SU-DHL-6 (cell line): Measurements from ENCODE around the gene TMEM108.

Experiments used
- H2AFZ ChIP-seq: fragments of 200-600 bp; sonication (generic); 2 replicates; pipeline ENCODE4 v1.6.1; 2014; ENCODE audit warnings: low read depth, mild to moderate bottlenecking, moderate library complexity, mixed read lengths, antibody characterized with exemption, low read length; ENCODE audit not compliant: severe bottlenecking
- H3F3A ChIP-seq: fragments of 200-600 bp; shearing (Covaris generic); 2 replicates; pipeline ENCODE4 v1.6.0; 2016; ENCODE audit warnings: antibody characterized with exemption, mild to moderate bottlenecking; ENCODE audit not compliant: insufficient read depth
- H3K27ac ChIP-seq: fragments of 200-600 bp; sonication (generic); 2 replicates; pipeline ENCODE4 v1.5.1; 2016; ENCODE audit warnings: low read depth, mild to moderate bottlenecking, low read length, moderate library complexity, mixed read lengths
- H3K27me3 ChIP-seq: fragments of 200-600 bp; sonication (generic), shearing (Covaris generic); 2 replicates; pipeline ENCODE4 v1.6.0; 2014; ENCODE audit warnings: mild to moderate bottlenecking, low read length
- H3K36me3 ChIP-seq: fragments of 200-600 bp; sonication (generic); 2 replicates; pipeline ENCODE4 v1.6.1; 2014; ENCODE audit warnings: mild to moderate bottlenecking, low read length, mixed read lengths
- H3K4me2 ChIP-seq: fragments of 300-600, 200-600 bp; shearing (Covaris generic), sonication (generic); 2 replicates; pipeline ENCODE4 v1.6.0; 2014; ENCODE audit warnings: low read length, low read depth, mild to moderate bottlenecking; ENCODE audit not compliant: poor library complexity, severe bottlenecking
- H3K4me3 ChIP-seq: fragments of 200-600 bp; sonication (generic); 2 replicates; pipeline ENCODE4 v1.5.1; 2014; ENCODE audit warnings: antibody characterized with exemption, low read length, mild to moderate bottlenecking, mixed read lengths; ENCODE audit not compliant: insufficient read depth, poor library complexity, severe bottlenecking
- H3K79me2 ChIP-seq: fragments of 200-600 bp; sonication (generic); 2 replicates; pipeline ENCODE4 v1.6.1; 2014; ENCODE audit warnings: mild to moderate bottlenecking, low read length, moderate library complexity; ENCODE audit not compliant: insufficient read depth
- H3K9ac ChIP-seq: fragments of 200-600 bp; sonication (generic); 2 replicates; pipeline ENCODE4 v1.7.0; 2014; ENCODE audit warnings: mild to moderate bottlenecking, low read length
- H3K9me2 ChIP-seq: fragments of 200-600 bp; sonication (generic); replicated peaks from 2 replicates; pipeline ENCODE4 v1.6.1; 2014; ENCODE audit warnings: low read length; ENCODE audit not compliant: insufficient read depth
- H3K9me3 ChIP-seq: fragments of 200-600 bp; sonication (generic); 2 replicates; pipeline ENCODE4 v1.6.1; 2014; ENCODE audit warnings: low read length, mixed read lengths; ENCODE audit not compliant: insufficient read depth
- H4K20me1 ChIP-seq: fragments of 200-600 bp; sonication (generic); 2 replicates; pipeline ENCODE4 v1.6.1; 2014; ENCODE audit warnings: low read depth, mild to moderate bottlenecking, antibody characterized with exemption, low read length, moderate library complexity, mixed read lengths
- EZH2phosphoT487 ChIP-seq: fragments of 200-600 bp; sonication (generic), shearing (Covaris generic); conservative IDR thresholded peaks from 2 replicates; pipeline ENCODE4 v1.6.1; 2018; ENCODE audit warnings: mild to moderate bottlenecking, antibody characterized with exemption, low read length, moderate library complexity, mixed read lengths
- TF ChIP-seq, protein P1 (sequence below): fragments of 200-600 bp; sonication (generic); IDR thresholded peaks from one replicate; pipeline ENCODE4 v1.5.1; 2017; ENCODE audit warnings: antibody characterized with exemption, mild to moderate bottlenecking, low read length, moderate library complexity; ENCODE audit not compliant: insufficient read depth, poor library complexity, severe bottlenecking

TMEM108 gene

DNA sequence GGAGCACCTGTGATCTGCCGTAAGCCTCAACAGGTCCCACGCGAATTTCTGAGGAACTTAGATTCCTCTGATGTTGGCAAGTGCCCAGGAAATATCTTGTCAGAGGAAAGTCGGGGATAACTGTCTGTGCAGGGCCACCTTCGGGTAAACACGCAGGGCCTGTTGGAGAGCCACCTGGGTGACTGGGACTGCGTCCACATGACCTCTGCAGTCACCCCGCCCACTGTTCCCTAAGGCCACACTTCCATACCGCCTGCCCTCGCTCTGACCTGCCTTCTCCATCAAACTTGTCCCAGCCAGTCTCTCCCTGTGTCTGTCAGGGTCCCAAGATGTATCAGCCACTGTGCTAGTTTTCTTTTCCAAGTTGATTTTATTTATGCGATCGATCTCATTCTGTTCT, 390.4 kb downstream of the TMEM108 start:
- Histone ChIP-seq H3K4me2 (no peak overlapping the region), H3F3A (0 out of 2 replicates have a peak, but pooled peaks cover 4% of the 10 kb centered on the region), H3K36me3 (no peaks in the 10 kb centered on the region), H2AFZ (no peak overlapping the region), H3K9me2 (no peaks in the 10 kb centered on the region), H3K9me3 (no peaks in the 10 kb centered on the region), H3K79me2 (no peaks in the 10 kb centered on the region), H3K27ac (no peak overlapping the region), H3K9ac (no peak overlapping the region), H3K4me3 (no peak overlapping the region), H4K20me1 (no peaks in the 10 kb centered on the region), H3K27me3 (no peaks in the 10 kb centered on the region)
- TF ChIP-seq EZH2phosphoT487 = no peak
- TF ChIP-seq, protein P1, sequence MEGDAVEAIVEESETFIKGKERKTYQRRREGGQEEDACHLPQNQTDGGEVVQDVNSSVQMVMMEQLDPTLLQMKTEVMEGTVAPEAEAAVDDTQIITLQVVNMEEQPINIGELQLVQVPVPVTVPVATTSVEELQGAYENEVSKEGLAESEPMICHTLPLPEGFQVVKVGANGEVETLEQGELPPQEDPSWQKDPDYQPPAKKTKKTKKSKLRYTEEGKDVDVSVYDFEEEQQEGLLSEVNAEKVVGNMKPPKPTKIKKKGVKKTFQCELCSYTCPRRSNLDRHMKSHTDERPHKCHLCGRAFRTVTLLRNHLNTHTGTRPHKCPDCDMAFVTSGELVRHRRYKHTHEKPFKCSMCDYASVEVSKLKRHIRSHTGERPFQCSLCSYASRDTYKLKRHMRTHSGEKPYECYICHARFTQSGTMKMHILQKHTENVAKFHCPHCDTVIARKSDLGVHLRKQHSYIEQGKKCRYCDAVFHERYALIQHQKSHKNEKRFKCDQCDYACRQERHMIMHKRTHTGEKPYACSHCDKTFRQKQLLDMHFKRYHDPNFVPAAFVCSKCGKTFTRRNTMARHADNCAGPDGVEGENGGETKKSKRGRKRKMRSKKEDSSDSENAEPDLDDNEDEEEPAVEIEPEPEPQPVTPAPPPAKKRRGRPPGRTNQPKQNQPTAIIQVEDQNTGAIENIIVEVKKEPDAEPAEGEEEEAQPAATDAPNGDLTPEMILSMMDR = no peak

DNA sequence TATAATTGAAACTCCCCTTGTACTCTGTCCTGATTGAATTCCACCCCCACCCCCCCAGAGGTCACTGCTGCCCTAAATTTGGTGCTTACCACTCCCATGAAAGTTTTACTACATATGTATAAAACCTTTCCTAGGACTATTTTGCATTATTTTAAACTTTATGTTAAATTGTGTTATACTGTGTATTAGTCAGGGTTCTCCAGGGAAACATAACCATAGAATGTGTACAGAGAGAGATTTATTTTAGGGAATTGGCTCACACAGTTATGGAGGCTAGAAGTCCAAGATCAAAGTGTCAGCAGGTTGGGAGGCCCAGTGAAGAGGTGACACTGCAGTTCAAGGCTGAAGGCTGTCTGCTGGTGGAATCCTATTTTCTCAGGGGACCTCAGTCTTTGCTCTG, 390.9 kb downstream of the TMEM108 start:
- TF ChIP-seq, protein P1 = no peak
- no peak for TF ChIP-seq EZH2phosphoT487
- H3K4me2 ChIP-seq = no peak overlapping the region

DNA sequence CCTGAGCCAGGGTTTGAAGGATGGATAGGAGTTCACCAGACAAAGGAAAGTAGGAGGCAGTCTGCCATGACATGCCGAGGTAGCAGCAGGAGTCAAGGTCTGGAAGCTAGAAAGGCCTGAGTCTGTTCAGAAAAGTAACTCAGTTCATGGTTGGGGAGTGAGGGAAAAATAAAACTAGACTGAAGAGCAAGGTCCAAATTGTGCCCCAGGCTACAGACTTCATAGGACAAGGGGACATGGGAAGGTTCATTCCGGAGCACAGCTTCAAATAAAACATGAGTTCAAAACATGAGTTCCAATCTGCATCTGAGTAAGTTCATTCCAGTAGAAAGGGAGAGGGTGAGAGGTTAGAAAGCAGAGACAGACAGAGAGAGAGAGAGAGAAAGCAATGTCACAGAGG, 401.4 kb downstream of the TMEM108 start:
- Histone ChIP-seq H3K27me3 (no peaks in the 10 kb centered on the region), H2AFZ (no peak overlapping the region), H3K9me2 (no peaks in the 10 kb centered on the region), H3K4me3 (no peak overlapping the region), H3F3A (peaks cover 3% of the 10 kb centered on the region; the same call in 1 of the 2 replicates), H3K9me3 (no peaks in the 10 kb centered on the region), H3K27ac (no peak overlapping the region), H4K20me1 (no peaks in the 10 kb centered on the region), H3K79me2 (no peaks in the 10 kb centered on the region), H3K36me3 (no peaks in the 10 kb centered on the region), H3K4me2 (no peak overlapping the region), H3K9ac (no peak overlapping the region)
- TF ChIP-seq, protein P1 = no peak
- no peak for TF ChIP-seq EZH2phosphoT487

More for the DNA sequence above, 390.9 kb downstream of the TMEM108 start:
- no peaks in the 10 kb centered on the region for H3K9me3 ChIP-seq
- H3F3A ChIP-seq = 0 out of 2 replicates have a peak, but pooled peaks cover 4% of the 10 kb centered on the region
- no peaks in the 10 kb centered on the region for H4K20me1 ChIP-seq
- H2AFZ ChIP-seq = no peak overlapping the region
- H3K4me3 ChIP-seq = no peak overlapping the region
- no peaks in the 10 kb centered on the region for H3K27me3 ChIP-seq
- no peak overlapping the region for H3K9ac ChIP-seq
- no peak overlapping the region for H3K27ac ChIP-seq
- no peaks in the 10 kb centered on the region for H3K36me3 ChIP-seq
- no peaks in the 10 kb centered on the region for H3K79me2 ChIP-seq
- H3K9me2 ChIP-seq = no peaks in the 10 kb centered on the region
